Cardiac muscle cell (in vitro differentiated cells and primary cell): ENCODE results near the gene P2RY6. TPM values are rescaled to one million over a fixed set of nuclear protein-coding genes. Genes with fewer than 3 reads are reported as not detected.

Source experiments
- DNase-seq, 2 donors: peaks; one replicate each; pipeline versions ENCODE4 v3.0.0 to v3.0.0-alpha.2; 2010 to 2017; ENCODE audit warnings: low read depth in 1 of 2, low spot score in 1 of 2
- H3K27ac ChIP-seq: fragments of 200-600 bp; sonication (generic); 2 replicates; pipeline ENCODE4 v1.5.1; 2016
- H3K27me3 ChIP-seq: fragments of 200-600 bp; sonication (generic); 2 replicates; pipeline ENCODE4 v1.6.0; 2016; ENCODE audit warnings: control low read depth
- H3K36me3 ChIP-seq: fragments of 200-600 bp; sonication (generic); 2 replicates; pipeline ENCODE4 v1.5.1; 2016; ENCODE audit warnings: control low read depth
- H3K4me1 ChIP-seq: fragments of 200-600 bp; sonication (generic); 2 replicates; pipeline ENCODE4 v1.8.1; 2017; ENCODE audit warnings: low read depth, mild to moderate bottlenecking, mixed run types
- H3K4me3 ChIP-seq: fragments of 200-600 bp; sonication (generic); 2 replicates; pipeline ENCODE4 v1.5.1; 2016; ENCODE audit warnings: mild to moderate bottlenecking
- H3K9me3 ChIP-seq: fragments of 200-600 bp; sonication (generic); 2 replicates; pipeline ENCODE4 v1.5.1; 2017; ENCODE audit warnings: low read depth, mild to moderate bottlenecking, control low read depth
- CTCF ChIP-seq: IDR thresholded peaks from 2 replicates; pipeline ENCODE4 v1.5.1; 2012; ENCODE audit warnings: low read depth, mild to moderate bottlenecking, low read length
- polyA plus RNA-seq: library from polyadenylated mRNA; unstranded; fragments of >200 nt; fragmentation: Nextera tagmentation; extraction: Ambion mirVana; gene quantifications from 2 replicates; pipeline ENCODE4 v1.2.1, GENCODE V29; 2016
- total RNA-seq: library from RNA; depleted of rRNA; stranded (reverse); fragments of >200 nt; gene quantifications from 2 replicates; pipeline ENCODE4 v1.2.3, GENCODE V29; 2016

Gene P2RY6
- total and polyA plus RNA-seq, 2 experiments from 2014 or later, result 0.39 TPM; not detected in 1

DNA sequence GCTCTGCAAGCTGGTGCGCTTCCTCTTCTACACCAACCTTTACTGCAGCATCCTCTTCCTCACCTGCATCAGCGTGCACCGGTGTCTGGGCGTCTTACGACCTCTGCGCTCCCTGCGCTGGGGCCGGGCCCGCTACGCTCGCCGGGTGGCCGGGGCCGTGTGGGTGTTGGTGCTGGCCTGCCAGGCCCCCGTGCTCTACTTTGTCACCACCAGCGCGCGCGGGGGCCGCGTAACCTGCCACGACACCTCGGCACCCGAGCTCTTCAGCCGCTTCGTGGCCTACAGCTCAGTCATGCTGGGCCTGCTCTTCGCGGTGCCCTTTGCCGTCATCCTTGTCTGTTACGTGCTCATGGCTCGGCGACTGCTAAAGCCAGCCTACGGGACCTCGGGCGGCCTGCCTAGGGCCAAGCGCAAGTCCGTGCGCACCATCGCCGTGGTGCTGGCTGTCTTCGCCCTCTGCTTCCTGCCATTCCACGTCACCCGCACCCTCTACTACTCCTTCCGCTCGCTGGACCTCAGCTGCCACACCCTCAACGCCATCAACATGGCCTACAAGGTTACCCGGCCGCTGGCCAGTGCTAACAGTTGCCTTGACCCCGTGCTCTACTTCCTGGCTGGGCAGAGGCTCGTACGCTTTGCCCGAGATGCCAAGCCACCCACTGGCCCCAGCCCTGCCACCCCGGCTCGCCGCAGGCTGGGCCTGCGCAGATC is 37.5 kb upstream of the P2RY6 start:
- H3K9me3 ChIP-seq, result no peaks in the 10 kb centered on the region
- peaks cover under 1% of the 10 kb centered on the region for H3K4me1 ChIP-seq
- H3K36me3 ChIP-seq, result no peaks in the 10 kb centered on the region
- no peak for TF ChIP-seq CTCF
- no peak overlapping the region for H3K27ac ChIP-seq
- DNase-seq, result no peak
- no peaks in the 10 kb centered on the region for H3K27me3 ChIP-seq
- no peak overlapping the region for H3K4me3 ChIP-seq

GRCh38 chr11:73235236-73235786 is 36.8 kb upstream of the P2RY6 start:
- TF ChIP-seq CTCF, result no peak
- no peaks in the 10 kb centered on the region for H3K36me3 ChIP-seq

GRCh38 chr11:73236205-73236765 is 35.9 kb upstream of the P2RY6 start:
- H3K36me3 ChIP-seq, result no peaks in the 10 kb centered on the region
- DNase-seq, result no peak
- H3K27ac ChIP-seq, result no peak overlapping the region
- no peaks in the 10 kb centered on the region for H3K27me3 ChIP-seq
- no peaks in the 10 kb centered on the region for H3K9me3 ChIP-seq
- H3K4me1 ChIP-seq, result no peaks in the 10 kb centered on the region
- TF ChIP-seq CTCF, result no peak
- no peak overlapping the region for H3K4me3 ChIP-seq

More at GRCh38 chr11:73235236-73235786, 36.8 kb upstream of the P2RY6 start:
- no peaks in the 10 kb centered on the region for H3K27me3 ChIP-seq
- no peak for DNase-seq
- no peaks in the 10 kb centered on the region for H3K9me3 ChIP-seq
- H3K4me3 ChIP-seq, result no peak overlapping the region
- no peaks in the 10 kb centered on the region for H3K4me1 ChIP-seq
- no peak overlapping the region for H3K27ac ChIP-seq

DNA sequence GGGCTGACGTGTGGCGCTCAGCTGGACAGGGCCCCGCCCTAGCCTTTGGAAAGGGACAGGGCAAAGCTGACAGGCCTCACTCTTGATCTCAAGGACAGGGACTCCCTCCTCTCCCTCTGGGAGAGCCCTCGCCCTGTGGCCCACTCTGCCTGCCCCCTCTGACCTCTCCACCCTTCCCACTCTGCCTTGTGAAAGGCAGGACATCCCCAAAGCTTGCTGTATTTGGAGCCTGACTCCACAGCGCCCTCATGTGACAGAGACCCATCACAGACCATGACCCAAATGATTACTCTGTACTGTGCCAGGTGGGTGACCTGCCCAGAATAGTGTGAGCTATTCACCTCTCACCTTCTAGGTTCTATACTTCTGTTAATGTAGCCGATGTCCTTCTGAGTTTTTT is 35.3 kb upstream of the P2RY6 start:
- Histone ChIP-seq H3K4me1 (no peaks in the 10 kb centered on the region), H3K36me3 (no peaks in the 10 kb centered on the region), H3K4me3 (no peak overlapping the region), H3K9me3 (no peaks in the 10 kb centered on the region), H3K27me3 (no peaks in the 10 kb centered on the region), H3K27ac (no peak overlapping the region)
- peak; percentile 62 for TF ChIP-seq CTCF
- peak; percentile 49 to 58 for DNase-seq

- H3K27ac ChIP-seq, result no peak overlapping the region
- no peaks in the 10 kb centered on the region for H3K36me3 ChIP-seq
- TF ChIP-seq CTCF, result no peak
Measured at GRCh38 chr11:73237471-73238290, 34.5 kb upstream of the P2RY6 start.

More at GRCh38 chr11:73237471-73238290, 34.5 kb upstream of the P2RY6 start:
- H3K4me3 ChIP-seq, result no peak overlapping the region
- no peaks in the 10 kb centered on the region for H3K27me3 ChIP-seq
- no peaks in the 10 kb centered on the region for H3K9me3 ChIP-seq
- no peaks in the 10 kb centered on the region for H3K4me1 ChIP-seq
- DNase-seq, result peak in 1 of 2 donors; percentile 53
